ENCODE results near the gene RAB3IP. TPM values are rescaled to one million over a fixed set of nuclear protein-coding genes. Genes with fewer than 3 reads are reported as not detected.
"Not testable (repeated sequence)": the region's sequence is repeated elsewhere in the genome, so short reads cannot be mapped to it uniquely, and the experiment has no call there.

The RAB3IP gene
- total and polyA plus RNA-seq, 12 donors: 14.2 to 33.3 (median 22.5) TPM

GRCh38 chr12:69792533-69792932 is 53.9 kb downstream of the RAB3IP start:
- ATAC-seq (no peak), DNase-seq (no peak)
- 80 to 82% methylated on average over 2 of the region's 2 CpGs for WGBS, 2 donors
- H3K27ac ChIP-seq: no peak overlapping the region
- H3K9me3 ChIP-seq: peaks cover 0 to 33% (median 18%) of the 10 kb centered on the region in 11 donors
- H3K4me3 ChIP-seq: no peak overlapping the region
- H3K4me1 ChIP-seq: no peaks in the 10 kb centered on the region
- H3K36me3 ChIP-seq: peaks cover 0 to 17% (median 7%) of the 10 kb centered on the region in 9 donors
- intact Hi-C loops (cut with DNase I): loop anchor here in 1 of 10 donors (5.0 kb wide), 1 partner anchor 1500 kb away; no protein-coding TSS in a partner anchor
- no peak for TF ChIP-seq CTCF (IDR thresholded peaks at IDR 0.05)
- H3K27me3 ChIP-seq: no peaks in the 10 kb centered on the region

DNA sequence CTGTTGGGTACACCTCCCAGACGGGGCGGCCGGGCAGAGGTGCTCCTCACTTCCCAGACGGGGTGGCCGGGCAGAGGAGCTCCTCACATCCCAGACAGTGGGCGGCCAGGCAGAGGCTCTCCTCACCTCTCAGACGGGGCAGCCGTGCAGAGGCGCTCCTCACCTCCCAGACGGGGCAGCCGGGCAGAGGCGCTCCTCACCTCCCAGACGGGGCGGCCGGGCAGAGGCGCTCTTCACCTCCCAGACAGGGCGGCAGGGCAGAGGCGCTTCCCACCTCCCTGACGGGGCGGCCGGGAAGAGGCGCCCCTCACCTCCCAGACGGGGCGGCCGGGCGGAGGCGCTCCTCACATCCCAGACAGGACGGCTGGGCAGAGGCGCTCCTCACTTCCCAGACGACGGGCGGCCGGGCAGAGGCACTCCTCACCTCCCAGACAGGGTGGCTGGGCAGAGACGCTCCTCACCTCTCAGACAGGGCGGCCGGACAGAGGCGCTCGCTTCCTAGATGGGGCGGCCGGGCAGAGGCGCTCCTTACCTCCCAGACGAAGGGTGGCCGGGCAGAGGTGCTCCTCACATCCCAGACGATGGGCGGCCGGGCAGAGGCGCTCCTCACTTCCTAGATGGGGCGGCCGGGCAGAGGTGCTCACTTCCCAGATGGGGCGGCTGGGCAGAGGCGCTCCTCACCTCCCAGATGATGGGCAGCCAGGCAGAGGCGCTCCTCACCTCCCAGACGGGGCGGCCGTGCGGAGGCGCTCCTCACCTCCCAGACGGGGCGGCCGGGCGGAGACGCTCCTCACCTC is 68.6 kb downstream of the RAB3IP start:
- intact Hi-C loops (cut with DNase I): not testable (repeated sequence)
- 97% methylated on average over 61 to 62 of the region's 62 CpGs for WGBS, 2 donors
- DNase-seq: peak in 1 of 2 donors; percentile 6

GRCh38 chr12:69810870-69811498 is 72.3 kb downstream of the RAB3IP start:
- ATAC-seq: no peak
- Histone ChIP-seq H3K27me3 (no peaks in the 10 kb centered on the region), H3K27ac (no peak overlapping the region), H3K9me3 (peaks cover 0 to 24% (median 0%) of the 10 kb centered on the region in 11 donors), H3K36me3 (peaks cover 0 to 17% (median 0%) of the 10 kb centered on the region in 9 donors), H3K4me1 (no peaks in the 10 kb centered on the region), H3K4me3 (no peak overlapping the region)
- 73 to 95% methylated on average over 4 of the region's 4 CpGs for WGBS, 2 donors
- TF ChIP-seq CTCF (IDR thresholded peaks at IDR 0.05): no peak
- DNase-seq: no peak
- intact Hi-C loops (cut with DNase I): no loop called here

More for the DNA sequence above, 68.6 kb downstream of the RAB3IP start:
- H3K27ac ChIP-seq, ATAC-seq, H3K27me3 ChIP-seq, H3K4me3 ChIP-seq, H3K4me1 ChIP-seq: not testable (repeated sequence)
- Histone ChIP-seq H3K9me3 (peaks cover 0 to 24% (median 0%) of the 10 kb centered on the region in 11 donors), H3K36me3 (peaks cover 0 to 16% (median 0%) of the 10 kb centered on the region in 9 donors)

DNA sequence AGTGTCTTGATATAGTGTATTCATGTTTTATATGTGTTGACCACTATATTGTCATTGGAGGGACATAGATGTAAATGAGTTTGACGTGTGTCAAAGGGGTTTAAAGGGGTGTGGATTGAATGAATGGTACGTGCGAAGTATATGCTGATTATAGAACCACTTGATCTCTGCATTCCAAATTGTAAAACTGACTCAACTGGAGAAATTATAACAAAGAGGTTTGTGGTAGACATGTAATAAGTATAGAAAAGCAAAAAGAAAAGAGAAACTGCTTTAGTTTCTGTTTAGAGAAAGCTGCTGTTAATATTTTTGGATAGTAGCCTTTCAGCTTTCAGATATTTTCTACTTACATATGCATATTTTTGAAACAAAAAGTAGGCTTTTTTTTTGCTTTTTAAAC is 77.4 kb downstream of the RAB3IP start:
- no peak for TF ChIP-seq CTCF (IDR thresholded peaks at IDR 0.05)
- peaks cover 0 to 1% (median 0%) of the 10 kb centered on the region in 11 donors for H3K9me3 ChIP-seq
- H3K36me3 ChIP-seq: peaks cover 0 to 7% (median 0%) of the 10 kb centered on the region in 9 donors
- no peak for DNase-seq
- intact Hi-C loops (cut with DNase I): no loop called here
- ATAC-seq: no peak
- H3K27me3 ChIP-seq: no peaks in the 10 kb centered on the region
- 76 to 93% methylated on average over 3 of the region's 3 CpGs for WGBS, 2 donors
- H3K4me3 ChIP-seq: no peak overlapping the region
- no peak overlapping the region for H3K27ac ChIP-seq
- H3K4me1 ChIP-seq: peaks cover 0 to 8% (median 2%) of the 10 kb centered on the region in 9 donors

Measured in heart right ventricle (tissue), 16 donors.